Left ventricle myocardium superior (tissue), 1 donor: ENCODE measurements around the gene TDP2. TPM values are rescaled to one million over a fixed set of nuclear protein-coding genes. Genes with fewer than 3 reads are reported as not detected.
A peak's percentile ranks its signal among the peaks of the same experiment; 100 is the strongest.

Experiments used
- ATAC-seq: fragments of 200-7000 bp; cut with Tn5 transposase; one replicate; pipeline ENCODE4 v1.9.1; 2020; ENCODE audit warnings: mild to moderate bottlenecking, moderate library complexity
- DNase-seq: peaks from one replicate; pipeline ENCODE4 v3.0.0-alpha.2; 2020
- intact Hi-C: fragments of 100-400 bp; cut with micrococcal nuclease; formaldehyde crosslinking; loops from one replicate; pipeline ENCODE4 v1.11.0; 2022
- long read RNA-seq: library from polyadenylated mRNA; unstranded; transcript quantifications from one replicate; pipeline ENCODE4 v2.0.0, GENCODE V29; 2021
- total RNA-seq: library from RNA; stranded (reverse); fragmentation: NEBNext Ultra II Directional; extraction: Animal tissue kit (Norgen Biotek cat#: 25700); gene quantifications from one replicate; pipeline ENCODE4 v1.2.1, GENCODE V29; 2021
- donor health status: DM: no; HTN: yes; CAD: no; lungs with severe emphysema.

TDP2 gene, protein sequence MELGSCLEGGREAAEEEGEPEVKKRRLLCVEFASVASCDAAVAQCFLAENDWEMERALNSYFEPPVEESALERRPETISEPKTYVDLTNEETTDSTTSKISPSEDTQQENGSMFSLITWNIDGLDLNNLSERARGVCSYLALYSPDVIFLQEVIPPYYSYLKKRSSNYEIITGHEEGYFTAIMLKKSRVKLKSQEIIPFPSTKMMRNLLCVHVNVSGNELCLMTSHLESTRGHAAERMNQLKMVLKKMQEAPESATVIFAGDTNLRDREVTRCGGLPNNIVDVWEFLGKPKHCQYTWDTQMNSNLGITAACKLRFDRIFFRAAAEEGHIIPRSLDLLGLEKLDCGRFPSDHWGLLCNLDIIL
- 24.3 TPM for total RNA-seq
- long read RNA-seq, transcript TDP2-202 (7 exons, 2,071 nt), result major isoform, 21 of 28 reads
- long read RNA-seq, partial matches to known transcripts, result 2 of 28 reads
- long read RNA-seq, other reads (novel, unspliced or antisense), result 5 of 28 reads

DNA sequence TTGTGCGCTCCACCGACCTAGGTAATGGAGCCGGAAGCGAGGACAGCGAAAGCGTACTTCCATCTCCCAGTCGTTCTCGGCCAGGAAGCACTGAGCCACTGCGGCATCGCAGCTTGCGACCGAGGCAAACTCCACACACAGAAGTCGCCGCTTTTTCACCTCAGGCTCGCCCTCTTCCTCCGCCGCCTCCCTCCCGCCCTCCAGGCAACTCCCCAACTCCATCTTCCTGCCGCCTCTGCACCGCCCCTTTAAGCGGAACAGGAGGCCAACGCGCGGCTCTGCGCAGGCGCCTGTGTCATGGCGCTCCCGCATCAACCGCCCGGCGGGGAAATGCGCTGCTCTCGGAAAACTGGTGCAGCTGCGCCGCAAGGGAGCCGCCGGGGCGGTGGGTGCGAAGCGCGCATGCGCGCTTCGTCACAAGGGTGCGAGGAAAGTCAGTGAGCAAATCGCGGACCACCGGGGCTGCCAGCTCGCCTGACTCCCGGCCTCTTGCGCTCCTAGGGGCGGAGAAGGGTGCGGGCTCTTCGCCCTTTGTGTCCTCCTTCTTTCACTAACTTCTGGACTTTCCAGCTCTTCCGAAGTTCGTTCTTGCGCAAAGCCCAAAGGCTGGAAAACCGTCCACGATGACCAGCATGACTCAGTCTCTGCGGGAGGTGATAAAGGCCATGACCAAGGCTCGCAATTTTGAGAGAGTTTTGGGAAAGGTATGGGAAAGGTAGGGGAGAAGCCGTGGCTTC, at the start of gene TDP2, which contains the start of gene ACOT13:
TSS of gene TDP2 (minus strand) at position 259 of the 737 bp plus-strand sequence. CDS start at position 222, 37 bp downstream.
TSS of gene ACOT13 (plus strand) at position 437 of the 737 bp plus-strand sequence. CDS start at position 624, 187 bp downstream.
- peak; percentile 100 for ATAC-seq

DNA sequence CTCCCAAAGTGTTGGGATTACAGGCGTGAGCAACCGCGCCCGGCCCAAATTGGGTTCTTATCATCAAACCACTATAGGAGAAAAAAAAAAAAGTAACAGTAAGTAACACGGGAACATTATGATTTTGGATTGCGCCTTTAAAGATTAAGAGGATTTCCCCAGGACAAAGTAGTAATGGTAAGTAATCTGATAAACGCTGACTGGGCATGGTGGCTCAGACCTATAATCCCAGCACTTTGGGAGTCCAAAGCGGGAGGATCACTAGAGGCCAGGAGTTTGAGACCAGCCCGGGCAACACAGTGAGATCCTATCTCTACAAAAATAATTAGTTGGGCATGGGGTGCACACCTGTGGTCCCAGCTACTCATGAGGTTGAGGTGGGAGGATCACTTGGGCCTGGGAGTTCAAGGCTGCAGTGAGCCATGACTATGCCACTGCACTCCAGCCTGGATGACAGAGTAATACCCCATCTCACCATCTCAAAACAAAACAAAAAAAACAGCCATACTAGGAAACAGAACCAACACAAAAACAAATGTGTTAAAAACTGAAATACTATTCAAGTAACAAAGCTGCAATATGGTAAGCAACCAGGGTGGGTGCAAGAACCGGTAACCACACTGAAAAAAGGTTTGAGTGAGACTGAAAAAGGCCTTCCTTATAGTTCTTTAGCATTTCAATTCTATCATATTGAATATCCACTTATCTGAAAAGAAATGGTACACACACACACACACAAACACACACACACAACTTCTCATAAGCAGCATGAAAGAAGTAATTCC, 44.0 kb upstream of the TDP2 start:
- no peak for DNase-seq
- intact Hi-C loops, result no loop called here
- ATAC-seq, result no peak

More for the DNA sequence above, at the start of gene TDP2, which contains the start of gene ACOT13:
- intact Hi-C loops, result no loop called here
- peak; percentile 98 for DNase-seq

DNA sequence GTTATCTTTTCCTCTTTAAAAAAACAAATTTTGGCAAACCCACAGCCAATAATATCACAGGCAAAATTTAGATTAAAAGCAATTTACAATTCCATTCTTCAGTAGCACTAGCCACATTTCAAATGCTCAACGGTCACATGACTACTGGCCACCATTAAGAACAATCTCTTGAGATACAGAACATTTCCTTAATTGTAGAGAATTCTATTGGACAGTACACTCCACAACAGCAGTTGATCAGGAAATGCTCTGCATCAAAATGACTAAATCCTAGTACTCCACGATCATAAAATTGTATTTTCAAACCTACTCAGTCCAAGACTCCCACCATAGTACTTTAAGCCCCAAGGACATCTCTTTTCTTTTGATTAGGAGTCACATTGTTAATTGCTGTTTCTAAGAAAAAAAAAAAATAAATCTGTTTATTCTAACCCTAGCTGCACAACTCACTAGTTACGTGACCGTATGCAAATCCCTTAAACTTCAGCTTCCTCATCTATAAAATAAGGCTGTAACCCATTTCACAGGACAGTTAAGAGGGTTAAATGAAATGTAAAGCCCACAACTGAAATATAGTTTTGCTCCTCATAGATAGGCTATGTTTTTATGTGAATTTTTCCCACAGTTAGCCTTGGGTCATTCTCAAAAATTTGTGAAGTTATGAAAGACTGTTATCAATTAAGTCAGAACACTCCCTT, 42.5 kb upstream of the TDP2 start:
- DNase-seq (no peak), ATAC-seq (no peak)
- intact Hi-C loops, result no loop called here

DNA sequence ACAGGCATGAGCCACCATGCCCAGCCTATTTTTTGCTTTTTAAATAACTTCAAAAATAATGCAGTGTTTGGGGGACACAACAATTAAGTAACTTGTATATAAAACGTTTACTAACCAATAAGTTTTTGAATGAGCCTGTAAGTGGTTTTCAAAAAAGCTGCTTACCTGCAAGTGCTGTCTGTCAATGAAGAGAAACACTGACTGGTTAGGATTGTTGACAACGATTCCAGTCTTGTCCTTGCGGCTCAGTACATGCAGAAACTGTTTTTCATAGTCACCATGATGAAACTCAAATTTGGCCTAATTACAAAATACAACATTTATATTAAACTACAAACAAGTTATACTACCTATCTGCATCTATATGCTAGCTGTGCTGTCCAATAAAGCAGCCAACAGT, 41.9 kb upstream of the TDP2 start:
- intact Hi-C loops, result no loop called here
- DNase-seq (no peak), ATAC-seq (no peak)

DNA sequence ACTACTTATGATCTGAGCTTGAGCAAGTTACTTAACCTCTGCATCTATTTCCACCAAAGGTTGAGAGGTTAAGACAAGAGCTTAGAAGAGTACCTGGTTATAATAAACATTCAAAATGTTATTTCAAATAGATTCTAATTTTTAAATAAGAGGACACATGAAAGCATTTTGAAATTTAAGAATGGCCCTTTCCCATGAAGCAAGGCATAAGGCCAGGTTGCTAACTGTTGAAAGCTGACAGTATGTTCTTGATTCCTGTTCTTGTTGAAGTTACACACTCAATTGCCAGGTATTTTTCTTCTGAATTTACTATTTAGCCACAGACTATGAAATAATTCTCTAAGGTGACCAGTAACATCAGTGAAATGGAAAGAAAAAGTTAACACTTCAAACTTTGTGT, 37.8 kb upstream of the TDP2 start:
- ATAC-seq (no peak), DNase-seq (no peak)
- intact Hi-C loops, result no loop called here

DNA sequence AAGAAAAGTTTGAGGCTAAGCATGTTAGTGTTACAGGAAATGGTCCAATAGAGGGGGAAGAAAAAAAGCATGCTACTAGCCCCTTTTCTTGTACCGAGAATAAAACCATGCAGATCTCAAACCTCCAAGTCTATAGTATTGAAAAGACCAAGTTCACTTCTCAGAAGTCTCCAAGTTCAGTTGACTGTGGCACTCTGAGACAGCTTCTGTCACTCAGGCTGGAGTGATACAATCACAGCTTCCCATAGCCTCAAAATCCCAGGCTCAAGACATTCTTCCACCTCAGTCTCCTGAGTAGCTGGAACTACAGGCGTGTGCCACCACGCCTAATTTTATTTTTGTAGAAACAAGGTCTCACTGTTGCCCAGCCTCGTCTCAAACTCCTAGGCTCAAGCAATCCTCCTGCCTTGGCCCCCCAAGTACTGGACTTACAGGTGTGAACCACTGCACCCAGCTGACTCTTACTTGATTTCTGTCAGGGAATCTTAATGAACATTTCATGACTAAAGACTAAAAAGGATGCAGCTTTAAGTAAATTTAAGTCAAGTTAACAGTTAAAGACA, 36.1 kb upstream of the TDP2 start:
- intact Hi-C loops, result no loop called here

DNA sequence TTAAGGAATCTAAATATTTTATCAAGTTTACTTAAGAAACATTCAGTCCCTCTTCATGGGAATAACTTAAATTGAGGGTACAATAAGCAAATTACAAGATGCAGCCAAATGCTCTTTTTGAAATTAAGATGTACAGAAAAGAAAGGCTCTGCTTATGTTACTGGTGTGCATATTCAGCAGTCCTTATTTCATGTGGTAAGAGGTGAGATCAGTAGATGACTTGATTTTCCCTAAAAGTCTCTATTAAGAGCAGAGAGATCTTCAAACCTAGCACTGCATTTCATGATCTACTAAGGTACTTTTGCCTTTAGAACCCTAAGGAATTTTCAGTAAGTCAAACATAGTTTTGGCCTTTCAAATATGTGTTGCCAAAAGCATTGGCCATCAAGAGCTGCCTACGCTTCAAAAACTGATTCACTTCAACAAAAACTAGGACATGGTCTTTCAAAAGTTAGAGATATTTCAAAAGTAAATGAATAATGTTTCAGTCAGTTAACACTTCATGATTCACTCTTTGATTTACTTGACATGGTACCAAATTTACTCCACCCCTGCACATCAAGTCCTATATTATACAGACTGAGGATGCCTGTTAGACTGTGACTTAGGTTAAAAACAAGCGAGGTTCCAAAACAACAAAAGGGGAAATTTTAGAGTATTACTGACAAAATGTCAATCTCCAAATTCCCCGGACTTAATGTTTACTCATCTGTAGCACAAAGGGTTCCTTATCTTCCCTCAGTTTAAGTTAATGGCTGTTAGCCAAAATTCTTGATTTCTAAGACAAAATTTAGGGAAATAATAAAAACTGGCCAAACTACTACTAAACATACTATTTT, 33.0 kb upstream of the TDP2 start:
- DNase-seq (no peak), ATAC-seq (no peak)
- intact Hi-C loops, result no loop called here

More for the DNA sequence above, 36.1 kb upstream of the TDP2 start:
- DNase-seq, result no peak
- ATAC-seq, result no peak

DNA sequence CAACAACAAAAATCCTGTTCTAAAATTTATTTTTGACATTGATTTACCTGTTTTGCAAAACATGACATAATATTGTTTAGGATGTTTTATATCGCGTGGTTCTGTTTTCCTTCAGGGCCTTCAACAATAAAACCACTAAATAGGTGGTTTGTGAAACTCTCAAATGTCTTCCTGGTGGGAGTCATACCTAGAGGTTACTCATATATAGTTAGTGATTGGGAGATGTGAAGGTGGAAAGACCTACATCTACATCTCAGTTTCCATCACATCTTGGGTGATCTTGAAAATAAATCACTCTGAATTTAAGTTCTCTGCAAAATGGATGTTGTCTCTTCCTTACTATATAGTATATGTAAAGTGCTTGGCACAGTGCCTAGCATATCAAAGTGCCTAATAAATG, 29.4 kb upstream of the TDP2 start:
- no peak for ATAC-seq
- intact Hi-C loops, result no loop called here
- DNase-seq, result no peak

DNA sequence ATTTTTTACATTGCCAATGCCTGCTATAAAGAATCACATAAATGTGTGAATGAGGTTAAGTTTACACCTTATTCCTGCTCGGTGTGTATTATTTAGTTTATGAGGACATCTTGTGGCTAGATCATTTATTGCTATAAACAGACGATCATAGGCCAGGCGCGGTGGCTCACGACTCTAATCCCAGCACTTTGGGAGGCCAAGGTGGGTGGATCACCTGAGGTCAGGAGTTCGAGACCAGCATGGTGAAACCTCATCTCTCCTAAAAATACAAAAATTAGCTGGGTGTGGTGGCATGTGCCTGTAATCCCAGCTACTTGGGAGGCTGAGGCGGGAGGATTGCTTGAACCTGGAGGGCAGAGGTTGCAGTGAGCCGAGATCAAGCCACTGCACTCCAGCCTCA, 28.9 kb upstream of the TDP2 start:
- intact Hi-C loops, result loop anchor here (2.0 kb wide), 1 partner anchor 113 kb away; no protein-coding TSS in a partner anchor

DNA sequence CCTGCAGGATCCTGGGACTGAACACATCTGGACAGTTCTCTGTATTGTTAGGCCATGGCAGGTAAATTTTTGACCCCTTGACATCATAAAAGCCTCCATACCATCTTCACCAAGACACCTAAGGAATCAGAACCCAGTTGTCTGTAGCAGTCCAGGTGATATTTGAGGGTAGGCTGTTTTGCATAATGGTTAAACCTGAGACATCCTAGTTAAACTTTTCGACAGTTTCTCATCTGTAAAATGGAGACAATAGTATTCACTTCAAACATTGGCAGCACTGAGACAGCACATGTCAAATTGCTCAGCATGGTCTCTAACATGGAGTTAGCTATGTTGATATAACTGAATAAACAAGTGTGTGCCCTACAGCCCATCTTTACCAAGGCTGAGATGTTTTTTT, 27.5 kb upstream of the TDP2 start:
- intact Hi-C loops, result loop anchor here (2.0 kb wide), 1 partner anchor 111 kb away; no protein-coding TSS in a partner anchor
- DNase-seq (no peak), ATAC-seq (no peak)

More for the DNA sequence above, 28.9 kb upstream of the TDP2 start:
- peak; percentile 78 for ATAC-seq
- DNase-seq, result peak; percentile 49

DNA sequence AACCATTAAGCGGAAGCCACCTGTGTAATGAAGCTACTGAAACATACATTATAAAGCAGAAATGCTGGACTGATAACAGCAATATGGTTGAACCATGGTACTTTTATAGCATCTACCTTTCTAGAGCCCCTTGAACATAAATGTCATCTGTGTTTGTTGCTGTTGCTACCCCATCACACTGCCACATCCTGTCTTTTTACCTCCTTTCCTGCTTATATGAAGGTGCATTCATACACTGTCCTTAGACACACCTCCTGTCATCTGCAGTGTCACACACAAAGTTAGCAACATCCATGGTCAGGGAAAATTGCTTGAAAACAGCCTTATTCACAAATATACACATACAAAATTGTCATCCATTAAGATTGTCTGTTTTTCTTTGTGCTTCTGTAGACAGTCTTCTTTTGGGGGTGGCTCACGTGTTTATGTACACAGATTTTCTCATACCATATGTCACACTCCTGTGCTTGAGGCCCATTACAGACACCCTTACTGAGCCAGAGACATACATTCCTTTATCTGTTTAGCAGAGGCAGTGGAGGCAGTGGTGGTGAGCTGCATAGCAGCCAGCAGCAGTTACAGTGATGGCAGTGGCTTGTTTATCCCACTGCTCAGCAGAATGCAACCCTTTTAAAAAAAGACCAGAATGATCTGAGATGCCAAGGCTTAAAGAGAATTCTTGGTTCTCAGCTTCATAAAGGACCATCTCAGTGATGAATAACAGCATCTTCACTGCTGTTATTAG, 26.3 kb upstream of the TDP2 start:
- ATAC-seq (no peak), DNase-seq (no peak)
- intact Hi-C loops, result no loop called here

DNA sequence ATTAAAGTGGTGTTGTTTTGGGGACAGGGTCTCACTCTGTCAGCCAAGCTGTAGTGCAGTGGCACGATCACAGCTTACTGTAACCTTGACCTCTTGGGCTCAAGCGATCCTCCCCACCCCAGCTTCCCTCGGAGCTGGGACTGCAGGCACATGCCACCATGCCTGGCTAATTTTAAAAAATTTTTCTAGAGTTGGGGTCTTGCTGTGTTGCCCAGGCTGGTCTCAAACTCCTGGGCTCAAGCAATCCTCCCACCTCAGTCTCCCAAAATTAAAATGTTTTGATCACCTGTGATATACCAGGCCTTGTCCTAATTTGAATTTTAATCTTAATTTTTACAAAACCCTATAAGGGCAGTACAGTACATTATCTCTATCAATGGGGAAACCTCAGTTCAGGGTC, 25.7 kb upstream of the TDP2 start:
- DNase-seq (no peak), ATAC-seq (no peak)
- intact Hi-C loops, result no loop called here

DNA sequence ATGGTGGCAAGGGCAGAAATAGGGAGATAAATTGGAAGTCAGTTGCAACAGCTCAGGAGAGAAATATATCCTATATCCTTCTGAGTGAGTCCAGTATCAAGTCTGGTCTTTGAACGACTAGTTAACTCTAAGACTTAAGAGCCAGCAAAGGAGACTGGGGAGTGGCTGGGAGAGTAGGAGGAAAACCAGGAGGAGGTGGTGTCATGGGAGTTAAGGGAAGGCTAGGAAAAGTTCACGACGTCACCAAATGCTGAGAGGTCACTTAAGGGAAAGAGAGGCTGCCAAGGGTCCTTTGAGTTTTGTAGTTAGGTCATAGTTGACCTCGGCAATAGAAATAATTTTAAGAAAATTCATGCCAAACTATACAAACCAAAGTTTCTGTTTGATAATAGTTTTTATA, 25.3 kb upstream of the TDP2 start:
- no peak for DNase-seq
- ATAC-seq, result peak; percentile 75
- intact Hi-C loops, result no loop called here

DNA sequence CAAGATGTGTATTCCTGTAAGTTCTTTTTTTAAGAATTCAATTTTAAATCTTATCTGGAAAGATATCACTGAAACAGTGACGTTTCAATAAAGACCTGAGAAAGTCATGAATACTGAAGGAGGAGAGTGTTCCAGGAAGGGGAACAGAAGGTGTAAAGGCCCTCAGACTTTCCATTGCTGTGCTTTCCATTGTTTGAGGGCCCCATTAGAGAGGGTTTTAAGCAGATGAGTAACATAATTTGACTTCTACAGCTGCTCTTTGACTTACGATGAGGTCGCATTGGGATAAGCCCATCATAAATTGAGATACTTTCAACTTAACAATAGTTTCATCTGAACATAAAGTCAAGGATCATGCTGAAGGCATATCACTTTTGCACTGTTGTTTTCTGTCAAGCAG, 24.9 kb upstream of the TDP2 start:
- intact Hi-C loops, result no loop called here
- no peak for ATAC-seq

DNA sequence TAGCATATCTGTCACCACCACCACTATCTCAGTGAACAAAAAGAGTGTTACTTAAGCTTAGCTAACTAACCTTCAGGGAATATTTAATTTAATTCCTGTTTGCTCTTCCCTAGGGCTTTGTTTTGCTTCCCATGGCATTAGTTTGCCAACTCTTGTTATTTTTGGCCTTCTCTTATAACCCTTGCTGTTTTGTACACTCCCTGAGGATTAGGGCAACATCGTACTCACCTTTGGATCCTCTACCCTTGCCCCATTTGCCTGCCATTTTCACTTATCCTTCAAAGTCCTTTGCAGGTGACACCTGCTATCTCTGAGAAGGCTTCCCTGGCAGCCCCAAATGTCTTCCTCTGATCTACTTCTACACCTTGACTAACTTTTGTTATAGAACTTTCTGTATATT, 23.9 kb upstream of the TDP2 start:
- intact Hi-C loops, result no loop called here
- DNase-seq (no peak), ATAC-seq (no peak)

More for the DNA sequence above, 24.9 kb upstream of the TDP2 start:
- no peak for DNase-seq

DNA sequence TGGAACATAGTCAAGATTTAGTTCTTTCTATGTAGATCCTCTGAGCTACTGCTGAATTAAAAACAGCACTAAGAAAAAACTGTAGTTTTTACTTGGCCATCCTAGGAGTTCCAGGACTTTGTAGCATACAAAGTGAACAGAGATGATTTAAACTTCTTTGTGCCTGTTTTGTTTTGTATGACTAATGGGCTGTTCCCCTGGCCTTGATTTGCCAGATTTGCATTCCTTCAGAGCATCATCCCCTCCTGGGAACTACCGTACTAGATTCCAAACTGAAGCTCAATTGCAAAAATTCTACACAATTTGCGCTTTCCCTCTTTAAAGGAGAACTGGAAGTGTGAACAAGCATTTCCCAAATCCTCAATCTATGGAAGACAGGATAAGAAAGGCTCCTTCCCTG, 23.3 kb upstream of the TDP2 start:
- intact Hi-C loops, result no loop called here
- ATAC-seq, result peak; percentile 17
- DNase-seq, result no peak

DNA sequence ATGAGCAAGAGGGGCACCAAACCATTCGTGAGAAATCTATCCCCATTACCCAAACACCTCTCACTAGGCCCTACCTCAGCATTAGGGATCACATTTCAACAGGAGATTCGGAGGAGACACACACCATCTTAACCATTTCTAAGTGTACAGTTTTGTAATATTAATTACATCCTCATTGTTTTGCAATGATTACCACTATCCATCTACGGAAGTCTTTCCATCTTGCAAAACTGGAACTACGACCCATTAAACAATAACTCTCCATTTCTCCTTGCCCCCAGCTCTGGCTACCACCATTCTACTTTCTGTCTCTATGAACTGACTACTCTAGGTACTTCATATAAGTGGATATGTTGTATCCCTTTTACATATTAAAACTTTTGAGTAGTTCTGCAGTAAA, 20.2 kb upstream of the TDP2 start:
- no peak for DNase-seq
- no peak for ATAC-seq
- intact Hi-C loops, result no loop called here
